Dermis blood vessel endothelial cell (primary cell): Measurements from ENCODE around the gene CTXND1. TPM values are rescaled to one million over a fixed set of nuclear protein-coding genes. Genes with fewer than 3 reads are reported as not detected.
"Not testable (repeated sequence)": the region's sequence is repeated elsewhere in the genome, so short reads cannot be mapped to it uniquely, and the experiment has no call there.

Experiments
- DNase-seq: peaks from one replicate; pipeline ENCODE4 v3.0.0; 2010
- total RNA-seq: library from RNA; depleted of rRNA; stranded (reverse); fragments of >200 nt; gene quantifications from 2 replicates; pipeline ENCODE4 v1.2.3, GENCODE V29; 2014

CTXND1 gene
- total RNA-seq, 1 donor from 2014 or later: not detected

GRCh38 chr15:80156176-80156720, 95.8 kb downstream of the CTXND1 start:
- no peak for DNase-seq

DNA sequence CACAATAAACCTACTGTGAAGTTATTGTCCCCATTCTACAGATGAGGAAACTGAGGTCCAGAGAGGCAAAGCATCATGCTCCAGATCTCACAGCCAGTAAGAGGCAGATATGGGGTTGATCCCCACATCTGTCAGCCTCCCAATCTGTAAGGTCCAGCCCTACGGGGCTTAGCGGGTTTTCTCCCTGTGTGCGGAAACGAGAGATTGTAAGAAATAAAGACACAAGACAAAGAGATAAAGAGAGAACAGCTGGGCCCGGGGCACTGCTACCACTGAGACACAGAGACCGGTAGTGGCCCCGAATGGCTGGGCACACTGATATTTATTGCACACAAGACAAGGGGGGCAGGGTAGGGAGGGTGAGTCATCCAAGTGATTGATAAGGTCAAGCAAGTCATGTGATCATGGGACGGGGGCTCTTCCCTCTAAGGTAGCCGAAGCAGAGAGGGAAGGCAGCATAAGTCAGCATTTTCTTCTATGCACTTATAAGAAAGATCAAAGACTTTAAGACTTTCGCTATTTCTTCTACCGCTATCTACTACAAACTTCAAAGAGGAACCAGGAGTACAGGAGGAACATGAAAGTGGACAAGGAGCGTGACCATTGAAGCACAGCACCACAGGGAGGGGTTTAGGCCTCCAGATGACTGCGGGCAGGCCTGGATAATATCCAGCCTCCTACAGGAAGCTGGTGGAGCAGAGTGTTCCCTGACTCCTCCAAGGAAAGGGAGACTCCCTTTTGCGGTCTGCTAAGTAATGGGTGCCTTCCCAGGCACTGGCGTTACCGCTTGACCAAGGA, 96.4 kb downstream of the CTXND1 start:
- not testable (repeated sequence) for DNase-seq

- DNase-seq: no peak
These were observed 97.0 kb downstream of the CTXND1 start for GRCh38 chr15:80155001-80155377.

DNA sequence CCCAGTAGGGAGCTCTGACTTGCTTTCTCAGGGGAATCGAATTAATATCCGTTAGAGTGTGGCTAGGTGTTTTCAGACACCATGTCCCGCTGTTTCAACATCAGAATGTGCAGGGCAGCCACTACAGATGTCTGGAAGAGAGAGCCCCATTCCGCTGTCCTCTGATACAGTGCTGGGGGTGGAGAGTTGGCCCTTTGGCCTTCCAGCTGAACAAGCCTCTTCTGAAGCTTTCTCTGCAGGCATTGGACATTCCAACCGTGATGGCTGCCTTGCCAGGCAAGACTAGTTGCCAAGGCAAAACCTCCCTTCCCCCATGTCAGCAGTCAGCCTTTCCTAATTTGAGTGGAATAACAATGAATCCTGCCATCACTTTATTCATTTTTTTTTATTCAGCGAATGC, 97.7 kb downstream of the CTXND1 start:
- DNase-seq: no peak

DNA sequence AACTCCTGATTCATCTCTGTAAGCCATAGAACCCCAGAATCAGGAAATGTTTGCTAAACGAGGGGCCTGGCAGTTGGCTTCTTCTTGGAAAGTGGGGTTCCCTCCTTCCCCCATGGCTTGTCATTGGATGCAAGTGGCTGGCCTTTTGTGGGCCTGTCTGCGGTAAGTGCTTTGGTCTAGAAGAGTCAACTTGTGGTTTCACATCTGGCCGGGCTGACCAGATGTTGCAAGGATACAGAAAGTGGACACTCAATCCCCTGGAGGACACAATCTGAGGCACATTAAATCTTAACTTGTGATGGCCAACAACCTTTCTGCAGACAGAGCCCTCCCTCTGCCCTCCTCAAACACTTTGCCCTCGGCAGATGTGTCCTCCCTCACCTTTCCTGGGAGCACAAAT, 98.1 kb downstream of the CTXND1 start:
- DNase-seq: no peak

GRCh38 chr15:80152896-80153876, 98.8 kb downstream of the CTXND1 start, which contains the start of gene FAH:
TSS of gene FAH (plus strand) at chr15:80152999. CDS start at chr15:80153055, 56 bp downstream.
- peak; percentile 64 for DNase-seq

GRCh38 chr15:80152180-80152895, 99.7 kb downstream of the CTXND1 start:
- DNase-seq: peak; percentile 93

GRCh38 chr15:80151576-80151975, 100.4 kb downstream of the CTXND1 start:
- no peak for DNase-seq

DNA sequence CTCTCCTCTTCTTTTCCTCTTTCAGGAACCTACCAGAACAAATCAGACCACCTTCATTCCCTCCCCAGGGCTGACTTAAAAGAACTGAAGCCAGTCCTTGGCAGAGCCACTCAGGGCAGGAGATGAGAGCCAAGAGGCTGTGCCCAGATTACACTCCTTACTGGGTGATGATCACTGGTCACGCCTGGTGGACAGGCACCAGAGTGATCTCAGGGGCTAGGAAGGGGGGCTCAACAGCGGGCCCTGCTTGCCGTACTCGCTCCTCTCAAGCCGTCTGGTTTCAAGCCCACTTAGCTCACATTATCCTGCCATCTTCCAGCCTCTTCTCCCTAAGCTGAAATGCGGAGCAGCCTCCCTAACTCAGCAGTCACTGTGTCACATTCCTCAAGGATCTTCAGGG, 100.9 kb downstream of the CTXND1 start:
- DNase-seq: no peak

Other genes starting within 250 kb of the CTXND1 start
- gene ZFAND6, start 192.5 kb downstream of the CTXND1 start, total RNA-seq: 144 and 153 TPM in 2 replicates
- 5.3 and 10.3 TPM in 2 replicates for gene FAH, start 99.2 kb downstream of the CTXND1 start, total RNA-seq
- gene ARNT2, start 152.2 kb upstream of the CTXND1 start, total RNA-seq: 0.28 and 0.34 TPM in 2 replicates